GM03348 (cell line): ENCODE measurements around the gene ELF1.

Experiments used
- DNase-seq: peaks from one replicate; pipeline ENCODE4 v3.0.0; 2012; ENCODE audit warnings: low spot score

The ELF1 gene

GRCh38 chr13:41006978-41007743 lies 12.0 kb downstream of the ELF1 start:
- DNase-seq = no peak

- no peak for DNase-seq
Observed at GRCh38 chr13:41006306-41006705, 12.8 kb downstream of the ELF1 start.

- DNase-seq = no peak
Observed at GRCh38 chr13:41005704-41006103, 13.4 kb downstream of the ELF1 start.

GRCh38 chr13:41004875-41005693 lies 14.0 kb downstream of the ELF1 start:
- no peak for DNase-seq

GRCh38 chr13:41002606-41003005 lies 16.5 kb downstream of the ELF1 start:
- no peak for DNase-seq

GRCh38 chr13:41001695-41002094 lies 17.4 kb downstream of the ELF1 start:
- no peak for DNase-seq

GRCh38 chr13:40999416-40999815 lies 19.7 kb downstream of the ELF1 start:
- DNase-seq = no peak

- no peak for DNase-seq
Observed at GRCh38 chr13:40996426-40997092, 22.6 kb downstream of the ELF1 start.

GRCh38 chr13:40995997-40996396 lies 23.1 kb downstream of the ELF1 start:
- DNase-seq = no peak

GRCh38 chr13:40994581-40995230 lies 24.4 kb downstream of the ELF1 start:
- no peak for DNase-seq

- DNase-seq = no peak
Observed at GRCh38 chr13:40993987-40994386, 25.1 kb downstream of the ELF1 start.

GRCh38 chr13:40992678-40993518 lies 26.2 kb downstream of the ELF1 start:
- no peak for DNase-seq

- DNase-seq = peak; percentile 13
Observed at GRCh38 chr13:40987606-40988280, 31.4 kb downstream of the ELF1 start.

GRCh38 chr13:40986101-40986856 lies 32.8 kb downstream of the ELF1 start:
- no peak for DNase-seq

GRCh38 chr13:40985381-40986100 lies 33.6 kb downstream of the ELF1 start:
- DNase-seq = no peak

GRCh38 chr13:40984668-40985366 lies 34.3 kb downstream of the ELF1 start:
- no peak for DNase-seq

GRCh38 chr13:40983725-40984667 lies 35.1 kb downstream of the ELF1 start:
- DNase-seq = no peak

GRCh38 chr13:40983259-40983658 lies 35.9 kb downstream of the ELF1 start:
- no peak for DNase-seq
